ENCODE data around the gene ZBTB6. TPM values are rescaled to one million over a fixed set of nuclear protein-coding genes. Genes with fewer than 3 reads are reported as not detected.

ZBTB6 gene
- total and polyA plus RNA-seq, 2 of the 13 experiments (the other 11 are each of a cell fraction or from before 2014, with no cell fraction given) = 3.7 to 7.1 TPM

- TF ChIP-seq USF2 (IDR thresholded peaks at IDR 0.05; ENCODE audit: low read depth, low read length) (no peak), USF2 (CRISPR knock-in tag; IDR thresholded peaks at IDR 0.05; ENCODE audit: borderline replicate concordance) (peak; percentile 39; the same call in 1 of the 2 replicates), HINFP (CRISPR knock-in tag; IDR thresholded peaks at IDR 0.05; ENCODE audit: low read depth) (no peak), HIC2 (CRISPR knock-in tag; IDR thresholded peaks at IDR 0.05; ENCODE audit: low read depth) (peak; percentile 41; the same call in 1 of the 2 replicates), ZNF782 (CRISPR knock-in tag; IDR thresholded peaks at IDR 0.05; ENCODE audit: borderline replicate concordance) (no peak; the same call in 1 of the 2 replicates), SRSF1 (optimal IDR thresholded peaks at IDR 0.05; ENCODE audit: low read depth, low read length) (peak; percentile 36), NFKBIZ (CRISPR knock-in tag; IDR thresholded peaks at IDR 0.05) (0 out of 2 replicates have a peak, but pooled peaks have one; percentile 60), ZNF607 (CRISPR knock-in tag; IDR thresholded peaks at IDR 0.05; ENCODE audit: borderline replicate concordance) (peak; percentile 31; the same call in 1 of the 2 replicates), ZNF83 (CRISPR knock-in tag; IDR thresholded peaks at IDR 0.05; ENCODE audit: borderline replicate concordance) (no peak), ZKSCAN8 (CRISPR knock-in tag; IDR thresholded peaks at IDR 0.05; ENCODE audit: borderline replicate concordance) (no peak; the same call in none of the 2 replicates), ZNF788 (CRISPR knock-in tag; IDR thresholded peaks at IDR 0.05; ENCODE audit: borderline replicate concordance) (0 out of 2 replicates have a peak, but pooled peaks have one; percentile 76), ATF3 (CRISPR knock-in tag; IDR thresholded peaks at IDR 0.05) (no peak), FIP1L1 (IDR thresholded peaks at IDR 0.05; ENCODE audit: borderline replicate concordance, insufficient read depth, low read depth, low read length) (no peak), ZNF512 (CRISPR knock-in tag; IDR thresholded peaks at IDR 0.05) (no peak), SSRP1 (CRISPR knock-in tag; IDR thresholded peaks at IDR 0.05) (no peak), MLLT10 (CRISPR knock-in tag; IDR thresholded peaks at IDR 0.05) (no peak), ZNF224 (CRISPR knock-in tag; IDR thresholded peaks at IDR 0.05) (peak; percentile 92; the same call in 1 of the 2 replicates), RORA (CRISPR knock-in tag; IDR thresholded peaks at IDR 0.05) (no peak; the same call in 1 of the 2 replicates), ZBTB26 (CRISPR knock-in tag; IDR thresholded peaks at IDR 0.05; ENCODE audit: borderline replicate concordance) (peak; percentile 58; the same call in 1 of the 2 replicates), ZNF367 (CRISPR knock-in tag; IDR thresholded peaks at IDR 0.05; ENCODE audit: borderline replicate concordance) (no peak)
Observed at GRCh38 chr9:122912964-122913673, at the start of gene ZBTB6 (continued).

All from HepG2 (cell line).